Measurements from ENCODE around the gene TAS2R1. TPM values are rescaled to one million over a fixed set of nuclear protein-coding genes. Genes with fewer than 3 reads are reported as not detected.

TAS2R1 gene
- polyA plus RNA-seq, 1 donor (not counting 4 experiments of a cell fraction or from before 2014, with no cell fraction given): not detected

- Histone ChIP-seq H4K20me1 (ENCODE audit: control insufficient read depth, extremely low read depth, insufficient read depth, low read length) (no peaks in the 10 kb centered on the region), H3K4me2 (ENCODE audit: control insufficient read depth, extremely low read depth, insufficient read depth, low read depth, low read length) (no peak overlapping the region), H2AFZ (ENCODE audit: control insufficient read depth, low read length) (no peak overlapping the region), H3K36me3 (ENCODE audit: control insufficient read depth in 2 of 2, extremely low read depth in 1 of 2, insufficient read depth in 2 of 2, low read length in 2 of 2) (no peaks in the 10 kb centered on the region), H3K4me1 (ENCODE audit: control insufficient read depth, extremely low read depth, insufficient read depth, low read length) (no peaks in the 10 kb centered on the region), H3K9me1 (ENCODE audit: control insufficient read depth, extremely low read depth, insufficient read depth, low read length) (no peaks in the 10 kb centered on the region), H3K4me3 (ENCODE audit: control insufficient read depth in 2 of 3, extremely low read depth in 1 of 3, insufficient read depth in 2 of 3, low read depth in 1 of 3, low read length in 3 of 3) (no peak overlapping the region), H3K79me2 (ENCODE audit: control insufficient read depth, insufficient read depth, low read length) (no peaks in the 10 kb centered on the region), H3K27me3 (ENCODE audit: control insufficient read depth, extremely low read depth, insufficient read depth, low read length) (no peaks in the 10 kb centered on the region), H3K9ac (ENCODE audit: control insufficient read depth, extremely low read depth, insufficient read depth, low read length) (no peak overlapping the region), H3K27ac (ENCODE audit: control insufficient read depth, insufficient read depth, low read length) (no peak overlapping the region), H3K9me3 (ENCODE audit: control insufficient read depth, low read depth, low read length) (no peaks in the 10 kb centered on the region)
- DNase-seq (ENCODE audit: low read depth, low spot score): no peak
- no peak for FAIRE-seq
- dilution Hi-C loops (cut with MboI; ENCODE audit: extremely low pct_ligation_motif_present, low sequenced_read_pairs): no loop called here
- TF ChIP-seq CTCF (optimal IDR thresholded peaks at IDR 0.05 in 1 of 3, IDR thresholded peaks at IDR 0.05 in 1 of 3, conservative IDR thresholded peaks at IDR 0.05 in 1 of 3; ENCODE audit: extremely low read depth in 1 of 3, insufficient read depth in 2 of 3, low read length in 3 of 3): no peak
Measured at GRCh38 chr5:9621379-9621903, 8.7 kb downstream of the TAS2R1 start.

GRCh38 chr5:9619331-9620092 lies 10.6 kb downstream of the TAS2R1 start:
- no peaks in the 10 kb centered on the region for H3K9me3 ChIP-seq (ENCODE audit: control insufficient read depth, low read depth, low read length)
- TF ChIP-seq CTCF (optimal IDR thresholded peaks at IDR 0.05 in 1 of 3, IDR thresholded peaks at IDR 0.05 in 1 of 3, conservative IDR thresholded peaks at IDR 0.05 in 1 of 3; ENCODE audit: extremely low read depth in 1 of 3, insufficient read depth in 2 of 3, low read length in 3 of 3) (no peak), EZH2 (IDR thresholded peaks at IDR 0.05; ENCODE audit: low read length) (no peak)
- no peaks in the 10 kb centered on the region for H3K9me1 ChIP-seq (ENCODE audit: control insufficient read depth, extremely low read depth, insufficient read depth, low read length)
- no peak overlapping the region for H3K4me3 ChIP-seq (ENCODE audit: control insufficient read depth in 2 of 3, extremely low read depth in 1 of 3, insufficient read depth in 2 of 3, low read depth in 1 of 3, low read length in 3 of 3)
- H2AFZ ChIP-seq (ENCODE audit: control insufficient read depth, low read length): no peak overlapping the region
- no peaks in the 10 kb centered on the region for H3K79me2 ChIP-seq (ENCODE audit: control insufficient read depth, insufficient read depth, low read length)
- H3K27me3 ChIP-seq (ENCODE audit: control insufficient read depth, extremely low read depth, insufficient read depth, low read length): no peaks in the 10 kb centered on the region
- dilution Hi-C loops (cut with MboI; ENCODE audit: extremely low pct_ligation_motif_present, low sequenced_read_pairs): no loop called here
- no peak overlapping the region for H3K9ac ChIP-seq (ENCODE audit: control insufficient read depth, extremely low read depth, insufficient read depth, low read length)
- H3K4me2 ChIP-seq (ENCODE audit: control insufficient read depth, extremely low read depth, insufficient read depth, low read depth, low read length): no peak overlapping the region
- no peaks in the 10 kb centered on the region for H4K20me1 ChIP-seq (ENCODE audit: control insufficient read depth, extremely low read depth, insufficient read depth, low read length)
- no peak for DNase-seq (ENCODE audit: low read depth, low spot score)
- no peaks in the 10 kb centered on the region for H3K4me1 ChIP-seq (ENCODE audit: control insufficient read depth, extremely low read depth, insufficient read depth, low read length)
- no peaks in the 10 kb centered on the region for H3K36me3 ChIP-seq (ENCODE audit: control insufficient read depth in 2 of 2, extremely low read depth in 1 of 2, insufficient read depth in 2 of 2, low read length in 2 of 2)
- H3K27ac ChIP-seq (ENCODE audit: control insufficient read depth, insufficient read depth, low read length): no peak overlapping the region
- no peak for FAIRE-seq
